Neural progenitor cell (in vitro differentiated cells): Measurements from ENCODE around the gene ESRRG. TPM values are rescaled to one million over a fixed set of nuclear protein-coding genes. Genes with fewer than 3 reads are reported as not detected.

Experiments
- DNase-seq: peaks from one replicate; pipeline ENCODE4 v3.0.0-alpha.2; 2016; ENCODE audit warnings: low spot score
- H2AFZ ChIP-seq: fragments of 200-600 bp; sonication (generic); replicated peaks from 2 replicates; pipeline ENCODE4 v1.6.1; 2016; ENCODE audit warnings: antibody characterized with exemption
- H3F3A ChIP-seq: fragments of 200-600 bp; sonication (generic); 2 replicates; pipeline ENCODE4 v1.6.1; 2016; ENCODE audit warnings: antibody characterized with exemption, low read depth
- H3K27ac ChIP-seq: fragments of 200-600 bp; sonication (generic); 2 replicates; pipeline ENCODE4 v1.5.1; 2016; ENCODE audit warnings: mild to moderate bottlenecking
- H3K27me3 ChIP-seq: fragments of 200-600 bp; sonication (generic); 2 replicates; pipeline ENCODE4 v1.6.1; 2016; ENCODE audit warnings: mild to moderate bottlenecking, moderate library complexity
- H3K36me3 ChIP-seq: fragments of 200-600 bp; sonication (generic); 2 replicates; pipeline ENCODE4 v1.5.1; 2016
- H3K4me1 ChIP-seq: fragments of 200-600 bp; sonication (generic); 2 replicates; pipeline ENCODE4 v1.6.1; 2016; ENCODE audit warnings: mixed run types
- H3K4me2 ChIP-seq: fragments of 200-600 bp; sonication (generic); 2 replicates; pipeline ENCODE4 v1.6.1; 2016
- H3K4me3 ChIP-seq: fragments of 200-600 bp; sonication (generic); 2 replicates; pipeline ENCODE4 v1.5.1; 2016
- H3K79me2 ChIP-seq: fragments of 200-600 bp; sonication (generic); 2 replicates; pipeline ENCODE4 v1.6.1; 2016; ENCODE audit warnings: low read depth
- H3K9ac ChIP-seq: fragments of 200-600 bp; sonication (generic); 2 replicates; pipeline ENCODE4 v1.6.1; 2016
- H3K9me3 ChIP-seq: fragments of 200-600 bp; sonication (generic); 2 replicates; pipeline ENCODE4 v1.5.1; 2016; ENCODE audit warnings: low read depth
- H4K20me1 ChIP-seq: fragments of 200-600 bp; sonication (generic); 2 replicates; pipeline ENCODE4 v1.6.1; 2016; ENCODE audit warnings: low read depth
- H3K27ac Mint-ChIP-seq: 3 replicates; pipeline ENCODE4 v1.8.0; 2021; ENCODE audit warnings: mixed read lengths
- H3K27me3 Mint-ChIP-seq: 2 replicates; pipeline ENCODE4 v1.8.0; 2022; ENCODE audit warnings: low read depth, mild to moderate bottlenecking, inconsistent platforms, moderate library complexity, mixed read lengths; ENCODE audit not compliant: insufficient read depth
- H3K36me3 Mint-ChIP-seq: 3 replicates; pipeline ENCODE4 v1.8.0; 2021; ENCODE audit warnings: mixed read lengths
- H3K4me1 Mint-ChIP-seq: 3 replicates; pipeline ENCODE4 v1.8.0; 2021; ENCODE audit warnings: mixed read lengths
- H3K4me3 Mint-ChIP-seq: 3 replicates; pipeline ENCODE4 v1.8.0; 2021; ENCODE audit warnings: mild to moderate bottlenecking, moderate library complexity, mixed read lengths
- H3K9me3 Mint-ChIP-seq: 3 replicates; pipeline ENCODE4 v1.8.0; 2020; ENCODE audit warnings: mixed read lengths
- CTCF ChIP-seq: fragments of 200-600 bp; sonication (generic); IDR thresholded peaks from 2 replicates; pipeline ENCODE4 v1.5.1; 2017; ENCODE audit warnings: antibody characterized with exemption, mild to moderate bottlenecking
- EZH2 ChIP-seq: fragments of 200-600 bp; sonication (generic); IDR thresholded peaks from 2 replicates; pipeline ENCODE4 v1.6.1; 2017; ENCODE audit warnings: antibody characterized with exemption, mild to moderate bottlenecking, moderate library complexity
- EZH2phosphoT487 ChIP-seq: fragments of 200-600 bp; sonication (generic); IDR thresholded peaks from 2 replicates; pipeline ENCODE4 v1.6.1; 2017; ENCODE audit warnings: antibody characterized with exemption
- total RNA-seq: library from RNA; depleted of rRNA; stranded (reverse); fragments of >200 nt; gene quantifications from 2 replicates; pipeline ENCODE4 v1.2.3, GENCODE V29; 2015; ENCODE audit warnings: low replicate concordance

ESRRG gene
- total RNA-seq, 1 donor from 2014 or later: 3.0 TPM

GRCh38 chr1:216483672-216484401 lies 239.4 kb downstream of the ESRRG start:
- Histone ChIP-seq H3K27ac (no peak overlapping the region), H3K9ac (no peak overlapping the region), H3K79me2 (no peaks in the 10 kb centered on the region), H3K36me3 (no peaks in the 10 kb centered on the region), H3K4me1 (no peaks in the 10 kb centered on the region), H3F3A (no peaks in the 10 kb centered on the region), H3K4me2 (no peak overlapping the region), H3K27me3 (peaks cover 36% of the 10 kb centered on the region), H3K4me3 (no peak overlapping the region), H2AFZ (no peak overlapping the region), H4K20me1 (no peaks in the 10 kb centered on the region), H3K9me3 (no peaks in the 10 kb centered on the region)
- DNase-seq: no peak
- H3K27me3 Mint-ChIP-seq: peaks cover 3% of the 10 kb centered on the region
- no peaks in the 10 kb centered on the region for H3K4me1 Mint-ChIP-seq
- peaks cover 7% of the 10 kb centered on the region for H3K36me3 Mint-ChIP-seq
- H3K27ac Mint-ChIP-seq: no peak overlapping the region
- peaks cover 24% of the 10 kb centered on the region for H3K9me3 Mint-ChIP-seq
- TF ChIP-seq CTCF (no peak), EZH2phosphoT487 (no peak), EZH2 (no peak)
- no peak overlapping the region for H3K4me3 Mint-ChIP-seq

GRCh38 chr1:216482620-216483019 lies 240.6 kb downstream of the ESRRG start:
- H3K27ac Mint-ChIP-seq: no peak overlapping the region
- Histone ChIP-seq H3K4me3 (no peak overlapping the region), H3K4me2 (no peak overlapping the region), H4K20me1 (no peaks in the 10 kb centered on the region), H3K36me3 (no peaks in the 10 kb centered on the region), H2AFZ (no peak overlapping the region), H3F3A (no peaks in the 10 kb centered on the region), H3K4me1 (no peaks in the 10 kb centered on the region), H3K9me3 (no peaks in the 10 kb centered on the region), H3K9ac (no peak overlapping the region), H3K79me2 (no peaks in the 10 kb centered on the region), H3K27ac (no peak overlapping the region), H3K27me3 (peaks cover 36% of the 10 kb centered on the region)
- peaks cover 3% of the 10 kb centered on the region for H3K27me3 Mint-ChIP-seq
- no peaks in the 10 kb centered on the region for H3K4me1 Mint-ChIP-seq
- DNase-seq: no peak
- H3K36me3 Mint-ChIP-seq: peaks cover 7% of the 10 kb centered on the region
- no peak overlapping the region for H3K4me3 Mint-ChIP-seq
- H3K9me3 Mint-ChIP-seq: peaks cover 24% of the 10 kb centered on the region
- TF ChIP-seq CTCF: no peak
- TF ChIP-seq EZH2phosphoT487: no peak
- no peak for TF ChIP-seq EZH2

GRCh38 chr1:216478238-216478637 lies 245.0 kb downstream of the ESRRG start:
- no peaks in the 10 kb centered on the region for H3K27me3 Mint-ChIP-seq
- no peaks in the 10 kb centered on the region for H3K4me1 Mint-ChIP-seq
- H3K9ac ChIP-seq: no peak overlapping the region
- peaks cover 10% of the 10 kb centered on the region for H3K27me3 ChIP-seq
- no peaks in the 10 kb centered on the region for H3K9me3 ChIP-seq
- TF ChIP-seq EZH2: no peak
- TF ChIP-seq CTCF: no peak
- TF ChIP-seq EZH2phosphoT487: no peak
- H3K27ac ChIP-seq: no peak overlapping the region
- H3K4me3 Mint-ChIP-seq: no peak overlapping the region
- H3F3A ChIP-seq: no peaks in the 10 kb centered on the region
- H3K36me3 ChIP-seq: no peaks in the 10 kb centered on the region
- no peak for DNase-seq
- no peak overlapping the region for H3K4me2 ChIP-seq
- H3K4me3 ChIP-seq: no peak overlapping the region
- no peaks in the 10 kb centered on the region for H4K20me1 ChIP-seq
- H3K27ac Mint-ChIP-seq: no peak overlapping the region
- H3K79me2 ChIP-seq: no peaks in the 10 kb centered on the region
- no peaks in the 10 kb centered on the region for H3K4me1 ChIP-seq
- no peak overlapping the region for H2AFZ ChIP-seq
- H3K36me3 Mint-ChIP-seq: peaks cover 2% of the 10 kb centered on the region
- peaks cover 12% of the 10 kb centered on the region for H3K9me3 Mint-ChIP-seq
